ENCODE data around the gene DHRSX.

- no peak for TF ChIP-seq EZH2 (conservative IDR thresholded peaks at IDR 0.05; ENCODE audit: low read depth, low read length)
- no peak for TF ChIP-seq THRA (CRISPR knock-in tag; IDR thresholded peaks at IDR 0.05; ENCODE audit: borderline replicate concordance)
- TF ChIP-seq, protein P1, sequence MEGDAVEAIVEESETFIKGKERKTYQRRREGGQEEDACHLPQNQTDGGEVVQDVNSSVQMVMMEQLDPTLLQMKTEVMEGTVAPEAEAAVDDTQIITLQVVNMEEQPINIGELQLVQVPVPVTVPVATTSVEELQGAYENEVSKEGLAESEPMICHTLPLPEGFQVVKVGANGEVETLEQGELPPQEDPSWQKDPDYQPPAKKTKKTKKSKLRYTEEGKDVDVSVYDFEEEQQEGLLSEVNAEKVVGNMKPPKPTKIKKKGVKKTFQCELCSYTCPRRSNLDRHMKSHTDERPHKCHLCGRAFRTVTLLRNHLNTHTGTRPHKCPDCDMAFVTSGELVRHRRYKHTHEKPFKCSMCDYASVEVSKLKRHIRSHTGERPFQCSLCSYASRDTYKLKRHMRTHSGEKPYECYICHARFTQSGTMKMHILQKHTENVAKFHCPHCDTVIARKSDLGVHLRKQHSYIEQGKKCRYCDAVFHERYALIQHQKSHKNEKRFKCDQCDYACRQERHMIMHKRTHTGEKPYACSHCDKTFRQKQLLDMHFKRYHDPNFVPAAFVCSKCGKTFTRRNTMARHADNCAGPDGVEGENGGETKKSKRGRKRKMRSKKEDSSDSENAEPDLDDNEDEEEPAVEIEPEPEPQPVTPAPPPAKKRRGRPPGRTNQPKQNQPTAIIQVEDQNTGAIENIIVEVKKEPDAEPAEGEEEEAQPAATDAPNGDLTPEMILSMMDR (CRISPR knock-in tag; IDR thresholded peaks at IDR 0.05) = no peak
- TF ChIP-seq ZNF639 (CRISPR knock-in tag; conservative IDR thresholded peaks at IDR 0.05) = no peak
- TF ChIP-seq, protein P2, sequence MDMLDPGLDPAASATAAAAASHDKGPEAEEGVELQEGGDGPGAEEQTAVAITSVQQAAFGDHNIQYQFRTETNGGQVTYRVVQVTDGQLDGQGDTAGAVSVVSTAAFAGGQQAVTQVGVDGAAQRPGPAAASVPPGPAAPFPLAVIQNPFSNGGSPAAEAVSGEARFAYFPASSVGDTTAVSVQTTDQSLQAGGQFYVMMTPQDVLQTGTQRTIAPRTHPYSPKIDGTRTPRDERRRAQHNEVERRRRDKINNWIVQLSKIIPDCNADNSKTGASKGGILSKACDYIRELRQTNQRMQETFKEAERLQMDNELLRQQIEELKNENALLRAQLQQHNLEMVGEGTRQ (IDR thresholded peaks at IDR 0.05; ENCODE audit: low read depth, low read length) = no peak
- TF ChIP-seq, protein P2 (CRISPR knock-in tag; IDR thresholded peaks at IDR 0.05; ENCODE audit: borderline replicate concordance) = no peak
- TF ChIP-seq SMAD3 (CRISPR knock-in tag; IDR thresholded peaks at IDR 0.05) = no peak
- no peak for TF ChIP-seq GLI4 (CRISPR knock-in tag; IDR thresholded peaks at IDR 0.05; ENCODE audit: borderline replicate concordance)
These were observed 35.4 kb upstream of the DHRSX start for GRCh38 chrX:2536141-2536540.

Measured in HepG2 (cell line).